PC-9 (cell line): ENCODE data around the gene CR2. TPM values are rescaled to one million over a fixed set of nuclear protein-coding genes. Genes with fewer than 3 reads are reported as not detected.

Source experiments
- BruUV-seq: library from RNA; stranded (reverse); fragments of 400-500 nt; replicated peaks from 2 replicates; lab custom pipeline; 2021; lab: Mats Ljungman, UMichigan
- CTCF ChIA-PET: fragments of 300-600 bp; sonication (Branson Sonifier 250); formaldehyde crosslinking; loops from one replicate; lab custom pipeline; 2022; ENCODE audit warnings: antibody characterized with exemption; lab: Charles Lee
- POLR2A ChIA-PET: fragments of 300-600 bp; sonication (Branson Sonifier 250); formaldehyde crosslinking; loops from one replicate; lab custom pipeline; 2022; ENCODE audit warnings: antibody characterized with exemption; ENCODE audit not compliant: unreplicated experiment; lab: Charles Lee
- DNase-seq, 2 experiments: peaks; one replicate each; pipeline versions ENCODE4 v3.0.0 to v3.0.0-alpha.2; 2015 to 2022; ENCODE audit warnings: mixed read lengths in 1 of 2
- H2AFZ ChIP-seq: fragments of 200-600 bp; sonication (generic); 2 replicates; pipeline ENCODE4 v1.8.1; 2017; ENCODE audit warnings: antibody characterized with exemption
- H3F3A ChIP-seq: fragments of 200-600 bp; sonication (generic); 2 replicates; pipeline ENCODE4 v1.8.1; 2017; ENCODE audit warnings: antibody characterized with exemption, mild to moderate bottlenecking, low read depth; ENCODE audit not compliant: insufficient read depth
- H3K27ac ChIP-seq: fragments of 200-600 bp; sonication (generic); 2 replicates; pipeline ENCODE4 v1.6.1; 2016; ENCODE audit warnings: mixed run types
- H3K27me3 ChIP-seq: fragments of 200-600 bp; sonication (generic); 2 replicates; pipeline ENCODE4 v1.6.1; 2016; ENCODE audit warnings: low read depth, mixed run types; ENCODE audit not compliant: insufficient read depth
- H3K36me3 ChIP-seq: fragments of 200-600 bp; sonication (generic); 2 replicates; pipeline ENCODE4 v1.6.1; 2016; ENCODE audit warnings: low read depth, mixed run types
- H3K4me1 ChIP-seq: fragments of 200-600 bp; sonication (generic); replicated peaks from 2 replicates; pipeline ENCODE4 v1.6.1; 2016; ENCODE audit warnings: mixed run types; ENCODE audit not compliant: insufficient read depth
- H3K4me2 ChIP-seq: fragments of 200-600 bp; sonication (generic); 2 replicates; pipeline ENCODE4 v1.6.1; 2017; ENCODE audit warnings: mixed run types
- H3K4me3 ChIP-seq: fragments of 200-600 bp; sonication (generic); 2 replicates; pipeline ENCODE4 v1.6.1; 2016; ENCODE audit warnings: mixed run types
- H3K79me2 ChIP-seq: fragments of 200-600 bp; sonication (generic); 2 replicates; pipeline ENCODE4 v1.6.1; 2017; ENCODE audit warnings: low read depth, mixed run types
- H3K9me2 ChIP-seq: fragments of 200-600 bp; sonication (generic); 2 replicates; pipeline ENCODE4 v1.8.1; 2017; ENCODE audit warnings: mild to moderate bottlenecking; ENCODE audit not compliant: insufficient read depth
- H3K9me3 ChIP-seq: fragments of 200-600 bp; sonication (generic); 2 replicates; pipeline ENCODE4 v1.8.1; 2016; ENCODE audit warnings: low read depth; ENCODE audit not compliant: insufficient read depth
- H4K20me1 ChIP-seq: fragments of 200-600 bp; sonication (generic); 2 replicates; pipeline ENCODE4 v1.8.1; 2017; ENCODE audit not compliant: insufficient read depth
- CTCF ChIP-seq: fragments of 200-600 bp; sonication (generic); conservative IDR thresholded peaks from 2 replicates; pipeline ENCODE4 v1.6.1; 2017; ENCODE audit warnings: mixed run types, antibody characterized with exemption, mild to moderate bottlenecking, moderate library complexity
- EZH2 ChIP-seq: fragments of 200-600 bp; sonication (generic); IDR thresholded peaks from 2 replicates; pipeline ENCODE4 v1.8.0; 2017; ENCODE audit warnings: antibody characterized with exemption, low read depth
- intact Hi-C: fragments of 100-400 bp; cut with micrococcal nuclease; formaldehyde crosslinking; loops from one replicate; pipeline ENCODE4 v1.10.0; 2022; ENCODE audit not compliant: unreplicated experiment
- total RNA-seq: library from RNA; stranded (reverse); gene quantifications from 2 replicates; pipeline ENCODE4 v1.2.3, GENCODE V29; 2021

Gene CR2
- total RNA-seq, 1 experiment from 2014 or later, result 4.3 TPM

- ChIA-PET CTCF (interaction anchor here (1.1 to 1.2 kb wide), 2 partner anchors 416 to 588 kb away, joined by 4 read pairs; no protein-coding TSS in a partner anchor), POLR2A (no interaction called here)
- H3K79me2 ChIP-seq, result no peaks in the 10 kb centered on the region
- H3K36me3 ChIP-seq, result no peaks in the 10 kb centered on the region
- DNase-seq, result no peak
- no peak overlapping the region for H2AFZ ChIP-seq
- no peak overlapping the region for H3K4me3 ChIP-seq
- no peak overlapping the region for H3K4me2 ChIP-seq
- peaks cover 28% of the 10 kb centered on the region for H3K27me3 ChIP-seq
- H3K9me3 ChIP-seq, result no peaks in the 10 kb centered on the region
- no peaks in the 10 kb centered on the region for H3F3A ChIP-seq
- intact Hi-C loops, result no loop called here
- BruUV-seq, result no TSS peak
- H3K27ac ChIP-seq, result no peak overlapping the region
- TF ChIP-seq CTCF (no peak), EZH2 (no peak)
- no peaks in the 10 kb centered on the region for H4K20me1 ChIP-seq
- no peaks in the 10 kb centered on the region for H3K4me1 ChIP-seq
- H3K9me2 ChIP-seq, result no peaks in the 10 kb centered on the region
Measured at GRCh38 chr1:207500306-207500705, 46.2 kb downstream of the CR2 start.

GRCh38 chr1:207501071-207501470 lies 46.9 kb downstream of the CR2 start:
- intact Hi-C loops, result no loop called here
- Histone ChIP-seq H3K9me3 (no peaks in the 10 kb centered on the region), H3K27me3 (peaks cover 28% of the 10 kb centered on the region), H3K27ac (no peak overlapping the region), H3K36me3 (no peaks in the 10 kb centered on the region), H3K79me2 (no peaks in the 10 kb centered on the region), H3K4me1 (no peaks in the 10 kb centered on the region), H4K20me1 (no peaks in the 10 kb centered on the region), H3K9me2 (no peaks in the 10 kb centered on the region), H3F3A (no peaks in the 10 kb centered on the region), H2AFZ (no peak overlapping the region), H3K4me2 (no peak overlapping the region), H3K4me3 (no peak overlapping the region)
- no peak for DNase-seq
- CTCF ChIA-PET, result no interaction called here
- POLR2A ChIA-PET, result no interaction called here
- BruUV-seq, result no TSS peak
- TF ChIP-seq CTCF, result no peak
- TF ChIP-seq EZH2, result no peak

GRCh38 chr1:207502726-207503125 lies 48.6 kb downstream of the CR2 start:
- intact Hi-C loops, result no loop called here
- H3K9me2 ChIP-seq, result no peaks in the 10 kb centered on the region
- H3F3A ChIP-seq, result no peaks in the 10 kb centered on the region
- H3K9me3 ChIP-seq, result no peaks in the 10 kb centered on the region
- H3K79me2 ChIP-seq, result no peaks in the 10 kb centered on the region
- ChIA-PET CTCF (no interaction called here), POLR2A (no interaction called here)
- no peak overlapping the region for H3K4me2 ChIP-seq
- BruUV-seq, result no TSS peak
- H4K20me1 ChIP-seq, result no peaks in the 10 kb centered on the region
- no peak overlapping the region for H3K4me3 ChIP-seq
- no peaks in the 10 kb centered on the region for H3K4me1 ChIP-seq
- no peak for DNase-seq
- no peak overlapping the region for H3K27ac ChIP-seq
- peaks cover 36% of the 10 kb centered on the region for H3K27me3 ChIP-seq
- H3K36me3 ChIP-seq, result no peaks in the 10 kb centered on the region
- no peak overlapping the region for H2AFZ ChIP-seq
- TF ChIP-seq CTCF, result no peak
- TF ChIP-seq EZH2, result no peak
